Kasumi-1 (cell line): ENCODE data around the gene ELN.
A peak's percentile ranks its signal among the peaks of the same experiment; 100 is the strongest.
"Not testable (repeated sequence)": the region's sequence is repeated elsewhere in the genome, so short reads cannot be mapped to it uniquely, and the experiment has no call there.

ENCODE experiments used
- DNase-seq, 2 experiments: peaks; one replicate each; lab custom pipeline; 2025; lab: John Stamatoyannopoulos, UW

ELN gene

DNA sequence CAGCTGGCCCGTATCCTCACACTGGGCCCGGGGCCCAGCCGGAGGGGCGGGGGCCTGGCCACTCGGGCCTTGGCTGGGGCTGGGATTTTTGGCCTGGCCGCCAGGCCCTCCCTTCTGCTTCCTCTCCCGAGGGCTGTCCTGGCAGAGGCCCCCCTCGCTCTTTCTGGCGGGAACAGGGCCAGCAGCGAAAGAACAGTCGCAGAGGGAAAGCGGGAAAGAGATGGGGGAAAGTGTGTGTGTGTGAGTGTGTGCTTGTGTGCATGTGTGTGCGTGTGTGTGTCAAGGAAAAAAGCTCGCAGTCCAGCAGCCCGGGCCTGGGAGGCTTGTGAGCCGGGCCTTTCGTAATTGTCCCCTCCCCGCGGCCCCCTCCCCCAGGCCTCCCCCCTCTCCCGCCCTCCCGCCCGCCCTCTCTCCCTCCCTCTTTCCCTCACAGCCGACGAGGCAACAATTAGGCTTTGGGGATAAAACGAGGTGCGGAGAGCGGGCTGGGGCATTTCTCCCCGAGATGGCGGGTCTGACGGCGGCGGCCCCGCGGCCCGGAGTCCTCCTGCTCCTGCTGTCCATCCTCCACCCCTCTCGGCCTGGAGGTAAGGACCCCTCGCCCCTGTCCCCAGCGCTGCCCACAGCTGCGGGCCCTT, at the start of gene ELN:
Gene ELN, plus strand, starts transcription at position 491 of the 638 bp plus-strand sequence. Its CDS starts 15 bp downstream, at position 506.
- DNase-seq: no peak

- DNase-seq: peak; percentile 27 to 61
These were observed 49.1 kb upstream of the ELN start for GRCh38 chr7:73978661-73979563.

GRCh38 chr7:73979656-73980055, 48.3 kb upstream of the ELN start:
- not testable (repeated sequence) for DNase-seq

GRCh38 chr7:73980206-73980605, 47.8 kb upstream of the ELN start:
- DNase-seq: no peak

DNA sequence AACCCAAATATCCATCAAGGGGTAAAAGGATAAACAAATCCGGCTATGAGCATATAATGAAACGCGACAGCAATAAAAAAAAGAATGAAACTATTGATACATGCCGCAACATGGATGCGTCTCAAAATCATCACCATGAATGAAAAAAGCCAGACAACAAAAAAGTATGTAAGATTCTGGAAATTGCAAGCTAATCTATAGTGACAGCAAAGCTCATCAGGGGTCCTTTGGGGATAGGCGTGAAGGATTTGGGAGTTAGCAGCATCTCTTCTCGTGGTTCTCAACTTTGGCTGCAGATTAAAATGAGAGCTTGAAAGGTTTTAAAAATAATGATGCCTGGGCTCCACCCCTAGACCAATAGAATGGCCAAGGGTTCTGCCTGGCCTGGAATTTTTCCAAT, 46.0 kb upstream of the ELN start:
- no peak for DNase-seq

- DNase-seq: no peak
These were observed 44.4 kb upstream of the ELN start for GRCh38 chr7:73983437-73984164.

GRCh38 chr7:73984481-73985205, 43.3 kb upstream of the ELN start:
- DNase-seq: no peak

DNA sequence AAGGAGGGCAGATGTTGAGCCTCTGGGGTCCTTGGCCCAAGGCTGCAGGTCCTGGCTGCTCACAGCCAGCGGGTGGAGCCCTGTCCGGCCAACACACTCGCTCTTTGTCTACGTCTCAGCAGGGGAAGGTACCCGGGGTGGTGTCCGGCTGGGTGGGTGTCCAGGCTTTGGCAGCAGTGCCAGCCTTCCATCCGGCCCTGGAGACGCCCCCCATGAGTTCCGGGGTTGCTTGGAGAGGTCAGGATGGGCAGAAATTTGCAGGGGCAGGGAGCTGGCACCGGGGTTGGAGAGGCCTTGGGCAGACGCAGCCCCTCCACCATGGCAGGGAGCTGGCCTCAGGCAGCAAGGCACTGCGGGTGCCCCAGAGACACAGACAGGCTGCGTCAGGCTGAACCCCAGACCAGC, 42.2 kb upstream of the ELN start:
- no peak for DNase-seq

- no peak for DNase-seq
These were observed 41.8 kb upstream of the ELN start for GRCh38 chr7:73986158-73986631.

GRCh38 chr7:73987298-73987697, 40.7 kb upstream of the ELN start:
- no peak for DNase-seq

- no peak for DNase-seq
These were observed 39.8 kb upstream of the ELN start for GRCh38 chr7:73988197-73988596.

DNA sequence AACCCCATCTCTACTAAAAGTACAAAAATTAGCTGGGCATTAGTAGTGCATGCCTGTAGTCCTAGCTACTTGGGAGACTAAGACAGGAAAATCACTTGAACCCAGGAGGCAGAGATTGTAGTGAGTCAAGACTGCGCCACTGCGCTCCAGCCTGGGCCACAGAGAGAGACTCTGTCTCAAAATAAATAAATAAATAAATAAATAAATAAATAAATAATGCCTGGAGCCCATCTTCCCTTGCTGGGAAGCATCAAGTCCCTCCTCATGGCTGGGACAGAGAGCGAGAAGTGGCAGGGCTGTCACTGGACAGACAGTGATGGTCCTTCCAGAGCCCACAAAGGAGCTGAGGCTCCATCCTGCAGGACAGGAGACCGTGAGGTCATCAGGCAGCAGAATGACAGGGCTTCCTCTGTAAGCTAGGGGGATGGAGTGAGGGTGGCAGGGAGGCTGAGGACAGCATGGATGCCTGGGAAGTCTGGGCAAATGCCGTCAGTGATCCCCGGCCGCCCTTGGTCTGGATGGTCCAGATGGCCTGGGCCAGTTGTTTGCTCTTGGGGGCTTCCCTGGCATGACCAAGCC, 36.4 kb upstream of the ELN start:
- DNase-seq: no peak

- no peak for DNase-seq
These were observed 35.8 kb upstream of the ELN start for GRCh38 chr7:73992101-73992562.

GRCh38 chr7:73994023-73994422, 34.0 kb upstream of the ELN start:
- DNase-seq: no peak

DNA sequence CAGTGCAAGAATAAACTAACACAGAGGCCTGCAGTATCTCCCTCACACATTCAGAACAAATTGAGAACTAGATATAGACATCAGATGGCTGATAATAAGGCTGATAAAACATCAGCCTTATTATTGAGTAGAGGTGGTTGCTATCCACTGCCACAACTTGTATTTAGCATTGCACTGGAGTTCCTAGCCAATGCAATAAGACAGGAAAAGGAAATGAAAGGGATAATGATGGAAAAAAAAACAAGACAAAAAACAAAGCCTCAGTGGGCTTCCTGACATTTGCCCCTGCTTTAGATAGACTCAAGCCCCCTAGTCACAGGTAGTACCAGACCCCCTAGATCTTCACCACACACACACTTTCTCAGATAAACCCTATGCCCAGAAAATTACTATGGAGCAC, 33.2 kb upstream of the ELN start:
- no peak for DNase-seq

GRCh38 chr7:73995330-73995729, 32.6 kb upstream of the ELN start:
- DNase-seq: no peak

- DNase-seq: no peak
These were observed 32.0 kb upstream of the ELN start for GRCh38 chr7:73995821-73996511.

DNA sequence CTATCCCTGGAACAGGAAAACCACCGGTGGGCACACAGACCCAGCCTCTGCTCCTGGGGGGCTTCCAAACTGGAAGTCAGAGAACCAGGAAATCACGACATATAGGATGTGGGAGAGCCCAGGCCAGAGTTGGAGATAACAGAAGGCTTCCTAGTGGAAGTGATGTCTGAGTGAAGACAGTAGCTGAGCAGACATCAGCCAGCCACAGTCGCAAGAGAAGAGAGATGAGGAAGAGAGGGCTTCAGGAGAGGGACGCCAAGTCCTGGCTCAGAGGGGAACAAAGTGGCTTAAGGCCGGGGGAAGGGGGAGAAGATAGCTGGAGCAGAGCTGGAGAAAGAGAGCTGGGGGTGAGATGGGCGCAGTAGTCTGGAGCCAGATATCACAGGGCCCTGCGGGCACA, 30.9 kb upstream of the ELN start:
- no peak for DNase-seq

- no peak for DNase-seq
These were observed 28.1 kb upstream of the ELN start for GRCh38 chr7:73999664-74000435.
